RPMI7951 (cell line): ENCODE measurements around the gene MTMR8. TPM values are rescaled to one million over a fixed set of nuclear protein-coding genes. Genes with fewer than 3 reads are reported as not detected.

Source experiments
- DNase-seq: peaks from one replicate; pipeline ENCODE4 v3.0.0-alpha.2; 2012; ENCODE audit warnings: low read depth
- total RNA-seq: library from RNA; depleted of rRNA; stranded (reverse); fragments of >200 nt; shearing (Covaris generic); gene quantifications from 2 replicates; pipeline ENCODE4 v1.2.3, GENCODE V29; 2014; rRNA removed

Gene MTMR8
- total RNA-seq, 1 experiment from 2014 or later = 0.24 TPM

- DNase-seq = no peak
These were observed 81.6 kb downstream of the MTMR8 start for GRCh38 chrX:64313624-64314023.

GRCh38 chrX:64306712-64307111 lies 88.5 kb downstream of the MTMR8 start:
- DNase-seq = no peak

- DNase-seq = no peak
These were observed 104.1 kb downstream of the MTMR8 start for GRCh38 chrX:64291123-64291522.

GRCh38 chrX:64265265-64265664 lies 130.0 kb downstream of the MTMR8 start:
- DNase-seq = no peak

- DNase-seq = no peak
These were observed 164.9 kb downstream of the MTMR8 start, which contains the start of gene ASB12 for GRCh38 chrX:64230123-64230970. Gene ASB12 (minus strand): TSS chrX:64230607. CDS start chrX:64225650, 4,957 bp downstream.

GRCh38 chrX:64229154-64229553 lies 166.1 kb downstream of the MTMR8 start:
- DNase-seq = no peak

Other genes starting within 250 kb of the MTMR8 start
- gene AMER1, start 189.7 kb downstream of the MTMR8 start, total RNA-seq = 1.9 and 2.0 TPM in 2 replicates
- not detected in 2 replicates for gene ASB12, start 164.8 kb downstream of the MTMR8 start, total RNA-seq